H1 (cell line): ENCODE data around the gene DAPL1. TPM values are rescaled to one million over a fixed set of nuclear protein-coding genes. Genes with fewer than 3 reads are reported as not detected.

Experiments used
- CHD1 ChIP-seq: IDR thresholded peaks from 2 replicates; pipeline ENCODE4 v1.6.1; 2012; ENCODE audit warnings: low read depth, low read length, improper control_type of control experiment
- CHD7 ChIP-seq: fragments of 300-600 bp; sonication (generic); IDR thresholded peaks from 2 replicates; pipeline ENCODE4 v1.7.1; 2012; ENCODE audit warnings: low read length, moderate library complexity, mild to moderate bottlenecking, inconsistent platforms; ENCODE audit not compliant: insufficient replicate concordance
- polyA plus RNA-seq, 7 experiments: library from polyadenylated mRNA; depleted of rRNA in 3 of 7; stranded (reverse) in 5 of 7; unstranded in 2 of 7; fragments of >200 nt in 5 of 7; fragments of 200-250 nt in 2 of 7; gene quantifications; 1 replicate in 5 of 7; 2 replicates in 1 of 7; 4 replicates in 1 of 7; pipeline versions ENCODE4 v1.2.1 to v1.2.3, GENCODE V29; 2011 to 2013; ENCODE audit warnings: missing spikeins in 2 of 7, mixed read lengths in 2 of 7
- total RNA-seq: library from RNA; stranded (reverse); fragmentation: NEBNext Ultra II Directional; extraction: Animal tissue kit (Norgen Biotek cat#: 25700); gene quantifications from 2 replicates; pipeline ENCODE4 v1.2.1, GENCODE V29; 2021

DAPL1 gene
- total and polyA plus RNA-seq, 2 of the 8 experiments (the other 6 are each of a cell fraction or from before 2014, with no cell fraction given): not detected

DNA sequence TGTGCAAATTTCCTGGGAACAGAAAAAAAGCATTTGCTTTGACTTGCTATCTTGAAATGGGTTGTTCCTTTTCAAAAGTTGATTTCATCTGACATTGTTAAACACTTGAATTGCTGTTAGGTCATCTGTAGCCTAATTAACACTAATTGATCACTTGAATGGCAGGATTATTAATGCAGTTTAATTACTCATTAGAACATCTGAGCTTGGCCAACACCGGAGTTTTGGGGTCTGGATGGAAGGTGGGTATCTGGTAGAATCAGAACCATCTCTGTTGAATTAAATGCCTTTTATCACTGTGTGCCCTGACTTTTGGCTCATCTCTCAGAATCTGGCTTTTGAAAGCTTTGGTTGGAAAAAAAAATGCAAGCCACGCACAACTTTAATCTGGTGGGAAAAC is 8.4 kb downstream of the DAPL1 start (continued):
- TF ChIP-seq CHD7 (no peak), CHD1 (no peak)
